Measurements from ENCODE around the gene TMOD1.

Gene TMOD1

DNA sequence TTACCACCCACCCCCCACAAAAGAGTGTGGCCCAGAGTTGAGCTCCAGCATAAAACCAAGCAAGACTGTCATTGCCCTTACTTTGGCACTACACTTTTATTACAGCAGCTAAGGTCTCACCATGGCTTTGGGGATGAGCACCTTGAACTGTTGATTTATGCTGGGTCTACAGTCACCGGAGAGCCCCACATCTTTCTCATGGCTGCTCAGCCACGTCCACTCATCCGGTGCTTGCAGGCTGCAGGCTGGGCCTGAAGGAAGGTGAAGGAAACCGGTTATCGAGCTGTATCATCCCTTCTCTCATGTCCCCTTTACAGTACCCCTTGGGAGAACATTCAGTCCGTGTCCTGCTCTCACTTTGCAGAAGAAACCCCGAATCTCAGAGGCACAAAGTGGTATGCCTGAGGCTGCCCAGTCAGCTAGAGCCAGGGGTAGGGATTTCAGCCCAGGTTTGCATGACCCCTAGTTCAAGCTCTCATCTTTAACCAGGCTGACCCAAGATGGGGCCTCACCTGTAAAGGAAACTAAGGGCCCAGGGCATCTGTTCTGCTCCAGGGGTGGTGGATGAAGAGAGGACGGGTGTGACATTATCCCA lies 11.6 kb downstream of the TMOD1 start:
- TF ChIP-seq, protein P1, sequence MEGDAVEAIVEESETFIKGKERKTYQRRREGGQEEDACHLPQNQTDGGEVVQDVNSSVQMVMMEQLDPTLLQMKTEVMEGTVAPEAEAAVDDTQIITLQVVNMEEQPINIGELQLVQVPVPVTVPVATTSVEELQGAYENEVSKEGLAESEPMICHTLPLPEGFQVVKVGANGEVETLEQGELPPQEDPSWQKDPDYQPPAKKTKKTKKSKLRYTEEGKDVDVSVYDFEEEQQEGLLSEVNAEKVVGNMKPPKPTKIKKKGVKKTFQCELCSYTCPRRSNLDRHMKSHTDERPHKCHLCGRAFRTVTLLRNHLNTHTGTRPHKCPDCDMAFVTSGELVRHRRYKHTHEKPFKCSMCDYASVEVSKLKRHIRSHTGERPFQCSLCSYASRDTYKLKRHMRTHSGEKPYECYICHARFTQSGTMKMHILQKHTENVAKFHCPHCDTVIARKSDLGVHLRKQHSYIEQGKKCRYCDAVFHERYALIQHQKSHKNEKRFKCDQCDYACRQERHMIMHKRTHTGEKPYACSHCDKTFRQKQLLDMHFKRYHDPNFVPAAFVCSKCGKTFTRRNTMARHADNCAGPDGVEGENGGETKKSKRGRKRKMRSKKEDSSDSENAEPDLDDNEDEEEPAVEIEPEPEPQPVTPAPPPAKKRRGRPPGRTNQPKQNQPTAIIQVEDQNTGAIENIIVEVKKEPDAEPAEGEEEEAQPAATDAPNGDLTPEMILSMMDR (IDR thresholded peaks at IDR 0.05; ENCODE audit: insufficient read depth, missing control alignments), result no peak
- no peak for DNase-seq (ENCODE audit: insufficient read length, low spot score)
- FAIRE-seq, result no peak

DNA sequence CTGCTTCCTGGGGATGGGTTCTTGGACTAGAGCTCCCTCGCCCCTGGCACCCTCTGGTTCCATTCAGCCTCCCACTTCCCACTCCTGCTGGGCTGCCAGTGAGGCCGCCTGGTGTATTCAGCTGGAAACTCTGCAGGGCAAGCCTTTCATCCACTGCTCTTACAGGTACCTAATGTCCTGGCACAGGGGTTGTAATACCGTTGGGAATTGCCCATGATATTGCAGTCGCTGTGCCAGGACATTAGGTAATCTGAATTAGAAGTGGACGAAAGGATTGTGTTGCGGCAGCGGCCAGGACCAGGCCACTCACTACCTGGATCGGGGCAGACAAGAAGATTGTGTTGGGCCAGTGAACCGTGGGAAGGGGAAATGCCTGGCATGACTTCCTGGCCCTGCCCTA lies 13.1 kb downstream of the TMOD1 start:
- no peak for FAIRE-seq
- TF ChIP-seq, protein P1 (IDR thresholded peaks at IDR 0.05; ENCODE audit: insufficient read depth, missing control alignments), result no peak
- no peak for DNase-seq (ENCODE audit: insufficient read length, low spot score)

DNA sequence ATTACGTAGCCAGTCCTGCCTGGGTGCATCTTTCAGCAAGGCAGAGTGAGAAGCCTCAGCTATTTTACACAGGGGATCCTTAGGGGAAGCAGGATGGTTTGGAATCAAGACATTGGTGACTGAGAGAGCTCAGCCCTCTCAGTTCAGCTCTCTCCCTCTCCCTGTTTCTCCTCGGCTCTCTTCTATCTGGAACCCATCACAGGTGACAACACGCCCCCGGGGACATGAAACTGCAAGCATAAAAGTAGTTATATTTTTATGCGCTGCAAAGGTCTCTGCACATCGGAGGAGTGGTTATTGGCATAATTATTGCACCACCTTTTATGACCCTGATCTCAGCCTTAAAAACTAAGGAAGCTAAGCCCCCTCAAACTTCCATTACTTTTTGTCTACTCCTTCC lies 14.2 kb downstream of the TMOD1 start:
- DNase-seq (ENCODE audit: insufficient read length, low spot score) (no peak), FAIRE-seq (no peak)
- TF ChIP-seq, protein P1 (IDR thresholded peaks at IDR 0.05; ENCODE audit: insufficient read depth, missing control alignments), result no peak

DNA sequence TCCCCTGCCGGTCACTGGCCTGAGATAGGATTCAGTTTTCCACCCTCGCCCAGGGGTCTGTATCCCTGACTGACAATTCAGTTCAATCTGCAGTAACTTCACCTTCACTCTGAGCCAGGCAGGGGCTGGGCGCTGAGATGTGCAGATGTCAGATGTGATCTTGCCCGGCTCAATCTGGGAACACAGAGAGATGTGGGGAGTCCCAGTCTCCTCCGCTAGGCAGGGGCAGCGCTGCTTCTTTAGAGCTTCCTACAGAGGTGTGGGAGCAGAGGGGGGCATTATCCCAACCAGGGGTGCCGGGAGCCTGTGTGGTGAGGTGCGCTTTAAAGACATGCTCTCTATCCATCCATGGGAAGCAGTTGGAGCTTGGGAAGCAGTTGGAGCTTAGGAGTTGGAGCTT lies 14.6 kb downstream of the TMOD1 start:
- no peak for DNase-seq (ENCODE audit: insufficient read length, low spot score)
- FAIRE-seq, result no peak
- TF ChIP-seq, protein P1 (IDR thresholded peaks at IDR 0.05; ENCODE audit: insufficient read depth, missing control alignments), result no peak

DNA sequence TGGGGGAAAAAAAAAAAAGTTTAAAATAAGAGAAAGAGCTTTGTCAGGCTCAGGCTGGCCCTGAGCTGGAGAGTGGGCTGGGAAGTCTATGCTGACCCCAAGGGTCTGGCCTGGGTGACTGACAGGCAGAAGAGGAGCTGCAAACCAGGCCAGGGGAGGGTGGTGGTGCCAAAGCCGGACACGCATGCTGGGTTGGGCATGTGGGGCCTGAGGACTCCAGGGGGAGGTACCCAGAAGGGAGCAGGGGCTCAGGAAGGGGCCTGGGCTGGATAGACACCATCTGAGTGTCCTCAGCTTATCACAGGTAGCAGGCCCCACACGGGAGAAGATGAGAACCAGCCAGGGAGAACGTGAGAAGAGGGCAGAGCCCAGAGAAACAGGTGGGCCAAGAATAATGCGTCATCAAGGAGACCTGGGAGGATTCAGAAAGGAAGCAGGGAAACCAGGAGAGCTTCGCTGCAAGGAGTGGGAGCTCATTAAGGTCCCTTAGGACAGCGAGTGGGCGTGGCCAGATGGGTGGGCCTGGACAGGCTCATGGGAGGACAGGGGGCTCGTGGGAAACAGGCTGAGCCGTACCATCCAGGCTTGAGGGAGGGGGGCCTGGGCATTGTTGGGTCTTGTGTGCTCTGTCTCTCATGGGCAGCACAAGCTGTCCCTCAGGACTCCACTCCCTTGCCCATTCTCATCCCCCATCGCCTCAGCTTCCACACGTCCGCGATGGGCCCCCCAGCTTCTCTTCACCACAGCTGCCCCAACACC lies 16.0 kb downstream of the TMOD1 start:
- DNase-seq (ENCODE audit: insufficient read length, low spot score), result no peak
- TF ChIP-seq, protein P1 (IDR thresholded peaks at IDR 0.05; ENCODE audit: insufficient read depth, missing control alignments), result no peak
- FAIRE-seq, result no peak

DNA sequence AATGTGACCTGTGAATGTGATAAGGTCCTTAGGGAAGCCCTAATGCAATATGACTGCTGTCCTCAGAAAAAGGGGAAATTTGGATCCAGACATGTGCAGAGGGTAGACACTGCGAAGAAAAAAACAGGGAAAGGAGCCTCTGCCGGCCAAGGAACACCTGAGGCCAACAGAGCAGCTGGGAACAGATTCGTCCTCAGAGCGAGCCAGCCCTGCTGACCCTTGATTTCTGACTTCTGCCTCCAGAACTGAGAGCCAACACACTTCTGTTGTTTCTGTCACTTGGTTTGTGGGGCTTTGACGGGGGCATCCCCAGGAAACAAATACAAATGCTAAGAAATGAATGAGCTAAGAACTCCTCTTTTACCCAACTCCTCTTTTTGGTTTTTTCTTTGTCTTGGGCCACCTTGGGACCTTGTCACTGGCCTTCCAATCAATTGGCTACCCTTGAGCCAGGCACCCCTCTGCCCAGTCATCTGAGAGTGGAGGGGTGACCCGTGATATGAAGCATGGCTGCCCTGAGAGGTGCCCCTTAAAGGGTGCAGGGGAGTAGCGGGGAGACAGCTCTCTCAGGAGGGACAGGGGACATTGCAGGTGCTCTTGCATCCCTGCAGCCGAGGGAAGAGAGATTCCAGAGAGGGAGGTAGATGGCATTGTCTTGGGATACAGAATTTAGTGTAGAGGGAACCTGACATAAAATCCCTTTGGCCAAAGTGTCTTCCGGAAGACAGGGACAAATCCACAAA lies 16.9 kb downstream of the TMOD1 start:
- TF ChIP-seq, protein P1 (IDR thresholded peaks at IDR 0.05; ENCODE audit: insufficient read depth, missing control alignments), result no peak
- FAIRE-seq (no peak), DNase-seq (ENCODE audit: insufficient read length, low spot score) (no peak)
